ENCODE data around the gene GMCL2.

- no peak for TF ChIP-seq IRF2 (CRISPR knock-in tag; IDR thresholded peaks at IDR 0.05; ENCODE audit: borderline replicate concordance, low read depth)
- no peak for TF ChIP-seq CTCF (IDR thresholded peaks at IDR 0.05)
- TF ChIP-seq, protein P1, sequence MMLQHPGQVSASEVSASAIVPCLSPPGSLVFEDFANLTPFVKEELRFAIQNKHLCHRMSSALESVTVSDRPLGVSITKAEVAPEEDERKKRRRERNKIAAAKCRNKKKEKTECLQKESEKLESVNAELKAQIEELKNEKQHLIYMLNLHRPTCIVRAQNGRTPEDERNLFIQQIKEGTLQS (CRISPR knock-in tag; conservative IDR thresholded peaks at IDR 0.05) = no peak
Observed at GRCh38 chr5:178223196-178223773, 36.1 kb upstream of the GMCL2 start.

Measured in WTC11 (cell line).